Heart left ventricle (tissue), 16 donors: Measurements from ENCODE around the gene GRK3. TPM values are rescaled to one million over a fixed set of nuclear protein-coding genes. Genes with fewer than 3 reads are reported as not detected.

Experiments
- ATAC-seq, 4 donors: fragments of 200-7000 bp; cut with Tn5 transposase; one replicate each; pipeline ENCODE4 v1.9.1; 2020 to 2022; ENCODE audit warnings: moderate library complexity in 4 of 4, mild to moderate bottlenecking in 3 of 4, moderate number of reproducible peaks in 1 of 4
- DNase-seq, 5 donors: peaks; one replicate each; pipeline ENCODE4 v3.0.0-alpha.2; 2020
- H3K27ac ChIP-seq, 12 donors: fragments of 200-600 bp; sonication (generic) in 4 of 12; one replicate each; pipeline versions ENCODE4 v1.5.0 to v1.8.0; 2016 to 2022; ENCODE audit warnings: mild to moderate bottlenecking in 2 of 12
- H3K27me3 ChIP-seq, 9 donors: fragments of 200-600 bp; sonication (generic) in 2 of 9; one replicate each; pipeline versions ENCODE4 v1.5.1 to v1.8.0; 2016 to 2022; ENCODE audit warnings: mild to moderate bottlenecking in 3 of 9
- H3K36me3 ChIP-seq, 9 donors: fragments of 200-600 bp; sonication (generic) in 2 of 9; one replicate each; pipeline versions ENCODE4 v1.5.0 to v1.8.0; 2018 to 2022; ENCODE audit warnings: mild to moderate bottlenecking in 2 of 9
- H3K4me1 ChIP-seq, 12 donors: fragments of 200-600 bp; sonication (generic) in 4 of 12; one replicate each; pipeline versions ENCODE4 v1.5.0 to v1.8.0; 2016 to 2022; ENCODE audit warnings: mild to moderate bottlenecking in 3 of 12
- H3K4me3 ChIP-seq, 12 donors: fragments of 200-600 bp; sonication (generic) in 4 of 12; one replicate each; pipeline versions ENCODE4 v1.5.0 to v1.8.0; 2017 to 2022; ENCODE audit warnings: mild to moderate bottlenecking in 9 of 12, moderate library complexity in 4 of 12
- H3K9me3 ChIP-seq, 12 donors: fragments of 200-600 bp; sonication (generic) in 4 of 12; one replicate each; pipeline versions ENCODE4 v1.5.0 to v1.8.0; 2016 to 2022; ENCODE audit warnings: mild to moderate bottlenecking in 1 of 12
- CTCF ChIP-seq, 12 donors: fragments of 200-600 bp; sonication (generic) in 4 of 12; IDR thresholded peaks; one replicate each; pipeline versions ENCODE4 v1.5.0 to v1.8.0; 2018 to 2022; ENCODE audit warnings: antibody characterized with exemption in 12 of 12, mild to moderate bottlenecking in 5 of 12
- POLR2A ChIP-seq, 2 donors: fragments of 450-650 bp; IDR thresholded peaks; one replicate each; pipeline ENCODE4 v1.6.1; 2017; ENCODE audit warnings: antibody characterized with exemption in 2 of 2, mild to moderate bottlenecking in 2 of 2, moderate library complexity in 2 of 2
- WGBS, 4 donors: extraction: QIAGEN DNeasy Blood & Tissue Kit in 2 of 4; methylation state at CpG; one replicate each; pipeline versions ENCODE4 v1.1.5 to v1.1.7; 2013 to 2018; 5-methylcytosine and 5-hydroxymethylcytosine counted together
- intact Hi-C, 10 donors: fragments of 100-400 bp; cut with DNase I; formaldehyde crosslinking; loops; one replicate each; pipeline versions ENCODE4 v1.11.1 to v1.14.2; 2022
- polyA plus RNA-seq, 2 donors: library from polyadenylated mRNA; stranded (reverse); fragments of 200-250 nt; gene quantifications; one replicate each; pipeline ENCODE4 v1.2.3, GENCODE V29; 2013
- total RNA-seq, 9 donors: library from RNA; depleted of rRNA in 2 of 9; stranded (reverse); fragments of >200 nt in 2 of 9; fragmentation: NEBNext Ultra II Directional in 3 of 9; extraction: Animal tissue kit (Norgen Biotek cat#: 25700) in 3 of 9; gene quantifications; one replicate each; pipeline versions ENCODE4 v1.1.0 to v1.2.4, GENCODE V29; 2016 to 2023
- donor health status: ischemic (EF 13 %, LVEDD 7.1; RV severe dilation, severe dysfunction).
- donor health status: healthy with polysubstance abuse.
- donor health status: DM: no; HTN: yes; CAD: no.
- donor health status: DM: no; HTN: no; CAD: no.
- donor health status: ischemic (EF 25% LVEDD 6.9; RV normal size, moderate dysfunction).
- donor health status: ischemic (EF 25% LVEDD 5.7; RV mildly dilated, moderate dysfunction).
- donor health status: healthy.
- donor health status: DM: yes; HTN: yes; CAD: no.
- donor health status: ischemic (EF 35%, LVEDD 5.7; RV mildly dilated, moderate dysfunction).
- donor health status: nonischemic (EF 11% LVEDD 7.7; RV severe dilation, severe dysfunction).
- donor health status: DM: yes; HTN: yes; CAD: no.
- donor health status: PGD.
- donor health status: ischemic (EF 29% LVEDD 5.4; RV normal size, mild dysfunction).
- donor health status: nonischemic (EF 23%, LVEDD 6.1; RV moderate dilation, normal function).

The GRK3 gene
- total and polyA plus RNA-seq, 11 donors, result 1.1 to 16.2 (median 5.9) TPM

DNA sequence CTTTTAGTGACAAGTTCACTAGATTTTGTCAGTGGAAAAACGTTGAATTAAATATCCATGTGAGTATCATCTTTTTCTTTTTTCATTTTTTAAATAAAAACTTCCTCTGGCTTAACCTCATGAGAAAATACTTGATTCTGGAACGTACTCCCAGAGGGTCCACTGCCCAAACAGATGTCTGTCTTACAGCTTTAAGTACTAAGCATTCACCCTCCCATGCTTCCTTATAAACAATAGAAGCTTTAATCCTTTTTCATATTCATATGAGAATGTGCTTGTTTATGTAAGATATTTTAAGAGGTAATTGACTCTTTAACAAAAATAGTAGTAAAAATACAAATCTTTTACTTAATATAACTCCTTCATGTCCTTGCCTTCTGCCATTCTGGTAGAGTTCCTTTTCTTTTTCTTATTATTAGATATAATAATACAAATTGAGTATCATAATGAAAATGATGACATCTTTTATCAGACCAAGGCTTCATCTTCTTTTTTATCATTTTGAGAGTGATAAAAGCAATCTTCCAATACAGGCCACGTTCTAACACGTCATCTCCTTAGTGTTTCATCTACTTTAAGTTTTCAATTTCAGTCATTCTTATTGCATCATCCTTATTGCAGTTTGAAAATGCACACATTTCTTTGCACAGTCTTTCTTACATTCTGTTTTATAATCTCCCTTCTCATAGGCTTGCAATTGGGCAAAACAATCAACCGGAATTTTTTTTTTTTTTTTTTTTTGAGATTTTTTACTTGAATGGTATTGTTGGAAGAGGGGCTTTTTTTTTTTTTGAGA lies 108.0 kb downstream of the GRK3 start:
- no peak for ATAC-seq
- H3K4me3 ChIP-seq, result no peak overlapping the region
- H3K27ac ChIP-seq, result no peak overlapping the region
- H3K4me1 ChIP-seq, result peaks cover 0 to 15% (median 0%) of the 10 kb centered on the region in 12 donors
- intact Hi-C loops, result no loop called here
- H3K36me3 ChIP-seq, result peaks cover 0 to 12% (median 0%) of the 10 kb centered on the region in 9 donors
- TF ChIP-seq CTCF (IDR thresholded peaks at IDR 0.05), result no peak
- no peak for TF ChIP-seq POLR2A (IDR thresholded peaks at IDR 0.05)
- H3K27me3 ChIP-seq, result no peaks in the 10 kb centered on the region
- 77 to 84% (median 81%) methylated on average over 5 of the region's 5 CpGs for WGBS, 4 donors
- no peak for DNase-seq
- no peaks in the 10 kb centered on the region for H3K9me3 ChIP-seq

- ATAC-seq (no peak), DNase-seq (no peak)
- H3K4me1 ChIP-seq, result peaks cover 0 to 7% (median 0%) of the 10 kb centered on the region in 12 donors
- no peaks in the 10 kb centered on the region for H3K27me3 ChIP-seq
- H3K4me3 ChIP-seq, result no peak overlapping the region
- intact Hi-C loops, result no loop called here
- no peak overlapping the region for H3K27ac ChIP-seq
- no peaks in the 10 kb centered on the region for H3K9me3 ChIP-seq
- TF ChIP-seq CTCF (IDR thresholded peaks at IDR 0.05), result no peak
- TF ChIP-seq POLR2A (IDR thresholded peaks at IDR 0.05), result no peak
- H3K36me3 ChIP-seq, result peaks cover 0 to 12% (median 0%) of the 10 kb centered on the region in 9 donors
- WGBS, 4 donors, result 92 to 98% (median 96%) methylated on average over 5 of the region's 5 CpGs
Measured at GRCh38 chr22:25673713-25674112, 109.2 kb downstream of the GRK3 start.

- intact Hi-C loops, result no loop called here
- Histone ChIP-seq H3K27me3 (no peaks in the 10 kb centered on the region), H3K4me3 (no peak overlapping the region), H3K27ac (no peak overlapping the region), H3K4me1 (no peaks in the 10 kb centered on the region), H3K9me3 (no peaks in the 10 kb centered on the region), H3K36me3 (peaks cover 0 to 12% (median 0%) of the 10 kb centered on the region in 9 donors)
- ATAC-seq (no peak), DNase-seq (no peak)
- 83 to 86% (median 84%) methylated on average over 4 of the region's 4 CpGs for WGBS, 4 donors
- TF ChIP-seq CTCF (IDR thresholded peaks at IDR 0.05) (no peak), POLR2A (IDR thresholded peaks at IDR 0.05) (no peak)
Measured at GRCh38 chr22:25677631-25678030, 113.2 kb downstream of the GRK3 start.

DNA sequence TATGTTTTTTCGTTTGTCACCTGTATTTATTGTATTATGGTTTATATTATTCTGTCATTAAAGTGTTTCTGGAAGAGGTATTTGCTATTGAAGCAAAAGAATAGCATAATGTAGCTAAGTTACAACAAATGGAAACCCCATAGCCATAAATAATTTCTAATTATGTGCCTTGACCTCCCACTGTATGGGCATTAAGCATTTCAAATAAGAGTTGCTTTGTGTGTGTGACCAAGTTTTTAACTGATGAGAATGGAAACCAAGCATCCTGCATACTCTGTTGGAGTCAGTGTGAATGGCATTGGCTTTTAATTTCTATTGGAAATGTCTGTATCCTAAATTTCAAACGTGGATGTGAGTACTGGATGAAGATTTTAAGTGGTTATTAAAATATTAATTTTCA lies 115.6 kb downstream of the GRK3 start:
- Histone ChIP-seq H3K36me3 (no peaks in the 10 kb centered on the region), H3K9me3 (no peaks in the 10 kb centered on the region), H3K4me3 (no peak overlapping the region), H3K27ac (no peak overlapping the region), H3K4me1 (no peaks in the 10 kb centered on the region), H3K27me3 (no peaks in the 10 kb centered on the region)
- TF ChIP-seq CTCF (IDR thresholded peaks at IDR 0.05), result no peak
- TF ChIP-seq POLR2A (IDR thresholded peaks at IDR 0.05), result no peak
- no peak for DNase-seq
- intact Hi-C loops, result no loop called here
- WGBS, 4 donors, result 73 to 88% (median 83%) methylated on average over 2 of the region's 2 CpGs
- no peak for ATAC-seq
